A673 (cell line): Measurements from ENCODE around the gene OMG.

Experiments used
- CTCF ChIP-seq: fragments of 300-800, 200-600 bp; sonication (generic); conservative IDR thresholded peaks from 2 replicates; pipeline ENCODE4 v1.5.1; 2017; ENCODE audit warnings: low read depth, mild to moderate bottlenecking, antibody characterized with exemption, low read length, moderate library complexity, mixed read lengths
- EZH2 ChIP-seq: fragments of 200-600 bp; sonication (generic); IDR thresholded peaks from 2 replicates; pipeline ENCODE4 v1.6.1; 2017; ENCODE audit warnings: borderline replicate concordance, low read depth, mild to moderate bottlenecking, mixed read lengths, antibody characterized with exemption, low read length; ENCODE audit not compliant: poor library complexity, severe bottlenecking

- no peak for TF ChIP-seq CTCF
- no peak for TF ChIP-seq EZH2
These were observed 7.2 kb downstream of the OMG start for GRCh38 chr17:31289790-31290189.
